B cell (primary cell): ENCODE data around the gene F2RL3.

Experiments used
- EZH2 ChIP-seq: IDR thresholded peaks from 2 replicates; pipeline ENCODE4 v1.6.1; 2012; ENCODE audit warnings: borderline replicate concordance, low read depth, mild to moderate bottlenecking, moderate library complexity, low read length; ENCODE audit not compliant: insufficient read depth, poor library complexity, severe bottlenecking
- TF ChIP-seq, protein P1 (sequence below): fragments of 200-600 bp; IDR thresholded peaks from one replicate; pipeline ENCODE4 v1.8.0; 2022; ENCODE audit warnings: antibody characterized with exemption, mild to moderate bottlenecking

DNA sequence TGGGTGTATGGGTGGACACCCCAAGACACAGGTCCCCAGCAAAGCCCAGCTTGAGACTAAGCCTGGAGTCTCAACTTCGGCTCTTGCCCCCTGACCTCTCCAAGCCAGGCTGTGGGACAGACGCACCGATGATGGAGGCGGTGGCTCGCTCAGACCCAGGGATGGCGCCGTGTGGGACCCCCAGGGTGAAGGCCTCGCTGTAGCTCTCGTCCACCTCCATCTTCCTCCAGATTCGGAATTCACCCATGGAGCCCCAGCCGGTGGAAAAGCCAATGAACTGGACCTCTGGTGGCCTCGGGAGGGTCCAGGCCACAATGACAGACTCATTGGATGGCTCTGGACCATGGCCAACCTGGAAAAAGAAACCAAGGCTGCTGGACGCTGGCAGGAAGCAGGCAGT, 39.1 kb downstream of the F2RL3 start:
- TF ChIP-seq, protein P1, sequence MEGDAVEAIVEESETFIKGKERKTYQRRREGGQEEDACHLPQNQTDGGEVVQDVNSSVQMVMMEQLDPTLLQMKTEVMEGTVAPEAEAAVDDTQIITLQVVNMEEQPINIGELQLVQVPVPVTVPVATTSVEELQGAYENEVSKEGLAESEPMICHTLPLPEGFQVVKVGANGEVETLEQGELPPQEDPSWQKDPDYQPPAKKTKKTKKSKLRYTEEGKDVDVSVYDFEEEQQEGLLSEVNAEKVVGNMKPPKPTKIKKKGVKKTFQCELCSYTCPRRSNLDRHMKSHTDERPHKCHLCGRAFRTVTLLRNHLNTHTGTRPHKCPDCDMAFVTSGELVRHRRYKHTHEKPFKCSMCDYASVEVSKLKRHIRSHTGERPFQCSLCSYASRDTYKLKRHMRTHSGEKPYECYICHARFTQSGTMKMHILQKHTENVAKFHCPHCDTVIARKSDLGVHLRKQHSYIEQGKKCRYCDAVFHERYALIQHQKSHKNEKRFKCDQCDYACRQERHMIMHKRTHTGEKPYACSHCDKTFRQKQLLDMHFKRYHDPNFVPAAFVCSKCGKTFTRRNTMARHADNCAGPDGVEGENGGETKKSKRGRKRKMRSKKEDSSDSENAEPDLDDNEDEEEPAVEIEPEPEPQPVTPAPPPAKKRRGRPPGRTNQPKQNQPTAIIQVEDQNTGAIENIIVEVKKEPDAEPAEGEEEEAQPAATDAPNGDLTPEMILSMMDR: no peak
- TF ChIP-seq EZH2: no peak
